Right atrium auricular region (tissue), 2 donors: ENCODE data around the gene TBXAS1. TPM values are rescaled to one million over a fixed set of nuclear protein-coding genes. Genes with fewer than 3 reads are reported as not detected.

Experiments used
- DNase-seq: peaks from one replicate; pipeline ENCODE4 v3.0.0-alpha.2; 2019; ENCODE audit warnings: low spot score
- H3K27ac ChIP-seq, 2 donors: fragments of 200-600 bp; sonication (generic); 1 replicate in 1 of 2; 2 replicates in 1 of 2; pipeline ENCODE4 v1.5.1; 2016 to 2019
- H3K27me3 ChIP-seq, 2 donors: fragments of 200-600 bp; sonication (generic); one replicate each; pipeline versions ENCODE4 v1.5.1 to v1.6.0; 2017 to 2019
- H3K36me3 ChIP-seq: fragments of 200-600 bp; sonication (generic); one replicate; pipeline ENCODE4 v1.5.1; 2016
- H3K4me1 ChIP-seq, 2 donors: fragments of 200-600 bp; sonication (generic); one replicate each; pipeline versions ENCODE4 v1.5.1 to v1.6.0; 2017 to 2019
- H3K4me3 ChIP-seq, 2 donors: fragments of 200-600 bp; sonication (generic); 1 replicate in 1 of 2; 2 replicates in 1 of 2; pipeline ENCODE4 v1.5.1; 2017 to 2019; ENCODE audit warnings: mild to moderate bottlenecking in 1 of 2, moderate library complexity in 1 of 2
- H3K9me3 ChIP-seq, 2 donors: fragments of 200-600 bp; sonication (generic); one replicate each; pipeline ENCODE4 v1.5.1; 2019
- total RNA-seq, 2 donors: library from RNA; depleted of rRNA; stranded (reverse); fragments of >200 nt; gene quantifications; one replicate each; pipeline ENCODE4 v1.1.0, GENCODE V29; 2016
- TF ChIP-seq, protein P1 (sequence below), 2 donors: fragments of 200-600 bp; sonication (generic); IDR thresholded peaks; one replicate each; pipeline ENCODE4 v1.5.1; 2019; ENCODE audit warnings: antibody characterized with exemption in 2 of 2

Gene TBXAS1
- total RNA-seq, 2 donors from 2014 or later, result 4.6 to 15.3 TPM

DNA sequence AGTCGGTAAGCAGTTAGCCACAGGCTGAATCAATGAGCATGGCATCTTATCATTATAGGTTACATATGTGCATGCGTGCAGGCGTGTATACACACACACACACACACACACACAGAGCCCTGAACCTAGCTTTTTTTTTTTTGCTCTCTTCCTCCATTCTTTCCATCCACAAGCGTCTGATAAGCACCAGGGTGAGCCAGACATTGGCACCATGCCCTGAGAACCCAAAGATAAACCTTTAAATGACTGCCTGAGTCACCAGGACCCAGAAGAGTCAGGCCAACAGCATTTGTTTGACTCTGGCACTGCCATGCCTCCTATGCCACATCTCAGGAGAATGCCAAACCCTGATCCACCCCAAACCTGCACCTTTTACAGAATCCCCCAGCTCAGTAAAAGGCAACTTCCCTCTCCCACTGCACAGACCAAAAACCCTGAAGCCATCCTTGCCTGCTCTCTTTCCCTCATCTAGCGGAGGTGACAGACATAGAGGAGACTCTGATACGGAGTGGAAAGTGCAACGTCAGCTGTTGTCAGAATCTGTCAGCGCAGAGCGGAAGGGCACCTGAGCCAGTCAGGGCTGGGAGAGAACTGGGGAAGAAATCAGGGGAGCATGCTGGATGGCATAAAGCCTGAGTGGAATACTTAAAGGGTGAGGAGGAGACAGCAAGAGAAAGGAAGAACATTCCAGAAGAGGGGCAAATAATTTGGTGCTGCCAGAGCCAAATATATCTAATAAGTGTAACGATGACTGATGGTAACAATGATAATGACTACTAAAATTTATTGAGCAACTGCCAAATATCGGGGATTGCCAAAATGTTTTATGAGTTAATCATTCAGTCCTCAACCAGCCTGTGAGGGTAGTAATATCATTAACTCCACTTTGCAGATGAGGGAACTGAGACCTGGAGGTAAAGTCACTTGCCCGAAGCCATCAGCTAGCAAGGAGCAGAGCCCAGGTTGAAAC is 230.5 kb downstream of the TBXAS1 start:
- peak; percentile 76 for DNase-seq
- peak overlapping the region; percentile 87 to 89 for H3K27ac ChIP-seq
- peaks cover 0 to 35% of the 10 kb centered on the region in 2 donors for H3K4me1 ChIP-seq
- H3K27me3 ChIP-seq, result no peaks in the 10 kb centered on the region
- TF ChIP-seq, protein P1, sequence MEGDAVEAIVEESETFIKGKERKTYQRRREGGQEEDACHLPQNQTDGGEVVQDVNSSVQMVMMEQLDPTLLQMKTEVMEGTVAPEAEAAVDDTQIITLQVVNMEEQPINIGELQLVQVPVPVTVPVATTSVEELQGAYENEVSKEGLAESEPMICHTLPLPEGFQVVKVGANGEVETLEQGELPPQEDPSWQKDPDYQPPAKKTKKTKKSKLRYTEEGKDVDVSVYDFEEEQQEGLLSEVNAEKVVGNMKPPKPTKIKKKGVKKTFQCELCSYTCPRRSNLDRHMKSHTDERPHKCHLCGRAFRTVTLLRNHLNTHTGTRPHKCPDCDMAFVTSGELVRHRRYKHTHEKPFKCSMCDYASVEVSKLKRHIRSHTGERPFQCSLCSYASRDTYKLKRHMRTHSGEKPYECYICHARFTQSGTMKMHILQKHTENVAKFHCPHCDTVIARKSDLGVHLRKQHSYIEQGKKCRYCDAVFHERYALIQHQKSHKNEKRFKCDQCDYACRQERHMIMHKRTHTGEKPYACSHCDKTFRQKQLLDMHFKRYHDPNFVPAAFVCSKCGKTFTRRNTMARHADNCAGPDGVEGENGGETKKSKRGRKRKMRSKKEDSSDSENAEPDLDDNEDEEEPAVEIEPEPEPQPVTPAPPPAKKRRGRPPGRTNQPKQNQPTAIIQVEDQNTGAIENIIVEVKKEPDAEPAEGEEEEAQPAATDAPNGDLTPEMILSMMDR (IDR thresholded peaks at IDR 0.05), result no peak
- no peaks in the 10 kb centered on the region for H3K36me3 ChIP-seq
- no peaks in the 10 kb centered on the region for H3K9me3 ChIP-seq
- H3K4me3 ChIP-seq, result no peak overlapping the region

DNA sequence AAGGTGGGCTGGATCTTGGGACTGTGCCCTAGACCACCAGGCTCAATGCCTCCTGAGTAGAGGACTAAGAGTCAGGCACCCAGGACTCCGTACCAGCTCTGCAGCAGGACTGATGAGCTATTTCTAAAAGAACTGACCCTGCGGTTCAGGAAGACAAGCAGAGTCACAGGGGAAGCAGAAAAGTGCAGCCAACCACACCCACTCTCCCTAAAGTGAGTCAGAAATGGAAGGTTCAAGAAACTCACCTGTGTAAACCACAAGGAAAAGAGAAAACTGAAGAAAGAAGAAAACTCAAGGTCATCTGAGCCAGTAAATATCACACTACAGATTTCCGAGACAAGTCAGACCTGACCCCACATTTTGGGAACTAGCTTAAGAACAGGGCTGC is 231.2 kb downstream of the TBXAS1 start:
- TF ChIP-seq, protein P1 (IDR thresholded peaks at IDR 0.05), result no peak
- Histone ChIP-seq H3K9me3 (no peaks in the 10 kb centered on the region), H3K4me1 (peaks cover 0 to 35% of the 10 kb centered on the region in 2 donors), H3K27me3 (no peaks in the 10 kb centered on the region), H3K4me3 (no peak overlapping the region), H3K36me3 (no peaks in the 10 kb centered on the region), H3K27ac (peak overlapping the region; percentile 87 to 89)
- no peak for DNase-seq

DNA sequence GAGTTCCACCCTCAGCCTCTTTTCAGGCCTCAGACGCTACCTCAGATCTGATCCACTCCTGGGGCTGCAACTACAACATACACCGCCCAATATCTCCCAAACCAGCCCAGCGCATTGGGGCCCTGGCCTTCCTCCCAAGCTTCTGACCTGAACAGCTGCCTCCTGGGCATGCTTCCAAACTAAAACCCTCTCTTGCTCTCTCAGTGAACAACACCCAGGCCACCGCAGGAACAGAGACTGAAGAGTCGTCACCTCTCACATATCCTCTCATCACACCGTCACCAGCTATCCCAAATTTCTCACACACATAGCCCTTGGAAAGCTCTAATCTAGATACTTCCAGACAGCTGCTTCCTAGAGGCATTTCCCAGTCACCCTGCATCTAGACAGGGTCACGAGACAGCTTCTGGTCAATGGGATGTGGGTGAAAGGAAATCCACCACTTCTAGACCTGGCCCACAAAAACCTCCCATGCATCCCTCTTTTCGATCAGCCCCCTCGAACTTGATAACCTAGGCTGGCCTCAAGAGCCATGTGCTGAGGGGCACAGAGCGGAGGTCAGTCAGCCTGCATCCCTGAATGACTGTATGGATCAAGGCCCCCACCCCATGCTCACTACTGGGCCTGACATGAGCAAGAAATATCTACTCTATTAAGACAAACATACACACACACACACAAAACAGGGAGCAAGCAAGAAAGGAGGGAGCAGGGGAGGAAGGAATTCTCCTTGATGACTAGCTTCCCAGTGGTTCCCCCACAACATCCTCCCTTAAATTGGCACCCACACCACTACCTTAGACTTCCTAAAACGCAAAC is 231.9 kb downstream of the TBXAS1 start:
- TF ChIP-seq, protein P1 (IDR thresholded peaks at IDR 0.05), result no peak
- Histone ChIP-seq H3K4me3 (peak overlapping the region in 1 of 2 donors; percentile 72), H3K27ac (peak overlapping the region; percentile 87 to 89), H3K9me3 (peaks cover 0 to 4% of the 10 kb centered on the region in 2 donors), H3K27me3 (no peaks in the 10 kb centered on the region), H3K4me1 (peaks cover 0 to 35% of the 10 kb centered on the region in 2 donors), H3K36me3 (no peaks in the 10 kb centered on the region)
- DNase-seq, result peak; percentile 77

DNA sequence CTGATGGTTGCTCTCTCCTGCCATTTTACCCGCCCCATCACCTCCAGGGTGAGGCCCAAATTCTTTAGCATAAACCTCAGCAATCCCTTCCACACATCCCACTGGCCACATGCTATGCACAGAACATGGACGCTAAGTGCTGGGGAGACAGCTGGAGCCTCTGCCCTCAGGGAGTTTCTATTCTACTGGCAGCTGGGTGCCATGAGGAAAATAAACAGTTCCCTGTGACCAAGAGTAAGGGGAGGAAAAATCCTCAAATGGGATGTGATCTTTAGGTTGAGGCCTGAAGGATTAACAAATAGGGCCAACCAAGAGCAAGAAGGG is 232.5 kb downstream of the TBXAS1 start:
- TF ChIP-seq, protein P1 (IDR thresholded peaks at IDR 0.05), result no peak
- Histone ChIP-seq H3K9me3 (peaks cover 0 to 9% of the 10 kb centered on the region in 2 donors), H3K27ac (peak overlapping the region; percentile 87 to 89), H3K27me3 (no peaks in the 10 kb centered on the region), H3K4me3 (peak overlapping the region in 1 of 2 donors; percentile 72), H3K36me3 (no peaks in the 10 kb centered on the region), H3K4me1 (peaks cover 0 to 35% of the 10 kb centered on the region in 2 donors)
- DNase-seq, result no peak

DNA sequence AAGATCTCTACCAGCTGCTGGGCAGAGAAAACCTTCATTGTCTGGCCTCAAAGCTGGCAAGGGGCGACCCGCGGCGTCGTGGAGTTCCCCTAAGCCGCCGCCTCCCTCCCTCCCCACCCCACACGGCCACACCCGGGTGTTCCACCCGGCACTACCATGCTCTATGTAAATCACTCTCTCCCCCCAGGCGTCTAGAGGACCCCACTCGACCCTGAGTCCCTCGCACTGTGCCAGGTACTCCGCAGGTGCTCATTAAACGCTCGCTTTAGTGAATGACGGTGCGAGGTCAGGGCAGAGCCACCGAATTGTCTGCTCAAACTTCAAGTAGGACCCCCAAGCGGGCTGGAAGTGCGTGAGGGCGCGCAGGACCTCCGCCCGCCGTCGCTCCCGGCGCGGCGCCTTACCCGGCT is 233.1 kb downstream of the TBXAS1 start:
- H3K4me3 ChIP-seq, result peak overlapping the region; percentile 70 to 72
- H3K4me1 ChIP-seq, result peaks cover 0 to 35% of the 10 kb centered on the region in 2 donors
- TF ChIP-seq, protein P1 (IDR thresholded peaks at IDR 0.05), result no peak
- H3K36me3 ChIP-seq, result no peaks in the 10 kb centered on the region
- H3K9me3 ChIP-seq, result peaks cover 0 to 15% of the 10 kb centered on the region in 2 donors
- H3K27ac ChIP-seq, result peak overlapping the region; percentile 87 to 89
- H3K27me3 ChIP-seq, result no peaks in the 10 kb centered on the region
- no peak for DNase-seq
